AG04450 (cell line): ENCODE data around the gene ECE2. TPM values are rescaled to one million over a fixed set of nuclear protein-coding genes. Genes with fewer than 3 reads are reported as not detected.
A peak's percentile ranks its signal among the peaks of the same experiment; 100 is the strongest.

Source experiments
- CTCF ChIA-PET: fragments of 300-600, 350-600 bp; formaldehyde crosslinking; extraction: SDS; loops from one replicate; lab custom pipeline; 2022; ENCODE audit warnings: antibody characterized with exemption, inconsistent platforms; lab: Charles Lee
- POLR2A ChIA-PET: fragments of 350-600 bp; formaldehyde crosslinking; extraction: SDS; loops from one replicate; lab custom pipeline; 2021; ENCODE audit warnings: antibody characterized with exemption, inconsistent platforms; lab: Yijun Ruan, JAX
- DNase-seq: peaks from one replicate; pipeline ENCODE4 v3.0.0-alpha.2; 2011; ENCODE audit warnings: low read depth, low spot score
- H3K27ac ChIP-seq: one replicate; pipeline ENCODE4 v1.5.1; 2012; ENCODE audit warnings: low read depth, low read length, control low read depth
- H3K27me3 ChIP-seq: one replicate; pipeline ENCODE4 v1.6.0; 2012; ENCODE audit warnings: low read length; ENCODE audit not compliant: control insufficient read depth, insufficient read depth
- H3K4me3 ChIP-seq: 2 replicates; pipeline ENCODE4 v1.5.1; 2011; ENCODE audit warnings: mild to moderate bottlenecking, low read depth, low read length, control low read depth
- H3K9me3 ChIP-seq: 2 replicates; pipeline ENCODE4 v1.5.1; 2012; ENCODE audit warnings: low read length; ENCODE audit not compliant: control insufficient read depth, insufficient read depth
- CTCF ChIP-seq: IDR thresholded peaks from 2 replicates; pipeline ENCODE4 v1.5.1; 2011; ENCODE audit warnings: low read depth, low read length, control low read depth, inconsistent platforms
- polyA plus RNA-seq: library from polyadenylated mRNA; depleted of rRNA; stranded (reverse); fragments of >200 nt; gene quantifications from 2 replicates; pipeline ENCODE4 v1.2.3, GENCODE V29; 2011

ECE2 gene
- polyA plus RNA-seq, 1 experiment = not detected

GRCh38 chr3:184257083-184257915 is 18.5 kb upstream of the ECE2 start:
- Histone ChIP-seq H3K4me3 (no peak overlapping the region), H3K27ac (no peak overlapping the region), H3K9me3 (no peaks in the 10 kb centered on the region), H3K27me3 (peaks cover 21% of the 10 kb centered on the region)
- CTCF ChIA-PET = interaction anchor here (1.3 to 1.5 kb wide), 2 partner anchors 30 to 32 kb away, joined by 4 to 7 read pairs; no protein-coding TSS in a partner anchor
- DNase-seq = no peak
- no peak for TF ChIP-seq CTCF
- POLR2A ChIA-PET = no interaction called here

GRCh38 chr3:184258926-184259325 is 16.9 kb upstream of the ECE2 start:
- H3K4me3 ChIP-seq = no peak overlapping the region
- no peak overlapping the region for H3K27ac ChIP-seq
- CTCF ChIA-PET = interaction anchor here (1.1 to 4.0 kb wide), 4 partner anchors 9 to 31 kb away, joined by 4 to 19 read pairs (median 8); partner anchors contain the start of gene EEF1AKMT4
- H3K9me3 ChIP-seq = no peaks in the 10 kb centered on the region
- POLR2A ChIA-PET = no interaction called here
- H3K27me3 ChIP-seq = peaks cover 31% of the 10 kb centered on the region
- no peak for TF ChIP-seq CTCF
- no peak for DNase-seq

GRCh38 chr3:184259396-184259877 is 16.4 kb upstream of the ECE2 start:
- H3K27me3 ChIP-seq = peaks cover 31% of the 10 kb centered on the region
- TF ChIP-seq CTCF = no peak
- ChIA-PET POLR2A (no interaction called here), CTCF (interaction anchor here (3.0 to 4.0 kb wide), 2 partner anchors 10 to 32 kb away, joined by 7 to 19 read pairs; partner anchors contain the start of gene EEF1AKMT4)
- H3K27ac ChIP-seq = no peak overlapping the region
- no peak for DNase-seq
- no peaks in the 10 kb centered on the region for H3K9me3 ChIP-seq
- no peak overlapping the region for H3K4me3 ChIP-seq

- CTCF ChIA-PET = interaction anchor here (1.1 to 4.0 kb wide), 3 partner anchors 8 to 32 kb away, joined by 3 to 19 read pairs (median 7); partner anchors contain the start of gene EEF1AKMT4
- H3K9me3 ChIP-seq = no peaks in the 10 kb centered on the region
These were observed 15.7 kb upstream of the ECE2 start for GRCh38 chr3:184259878-184260723.

More at GRCh38 chr3:184259878-184260723, 15.7 kb upstream of the ECE2 start:
- no peak overlapping the region for H3K27ac ChIP-seq
- no peak for DNase-seq
- no peak for TF ChIP-seq CTCF
- H3K4me3 ChIP-seq = peak overlapping the region; percentile 32
- POLR2A ChIA-PET = interaction anchor here (0.8 kb wide), 1 partner anchor 31 kb away, joined by 3 read pairs; no protein-coding TSS in a partner anchor
- H3K27me3 ChIP-seq = peaks cover 31% of the 10 kb centered on the region
